Measurements from ENCODE around the gene INPP4A.
"Not testable (repeated sequence)": the region's sequence is repeated elsewhere in the genome, so short reads cannot be mapped to it uniquely, and the experiment has no call there.

GRCh38 chr2:98414246-98414645 is 30.4 kb upstream of the INPP4A start:
- TF ChIP-seq ZFP30 (CRISPR knock-in tag; IDR thresholded peaks at IDR 0.05); TSHZ2 (CRISPR knock-in tag; IDR thresholded peaks at IDR 0.05); GLIS3 (CRISPR knock-in tag; IDR thresholded peaks at IDR 0.05); ARNTL (CRISPR knock-in tag; IDR thresholded peaks at IDR 0.05; ENCODE audit: borderline replicate concordance, low read depth); PATZ1 (CRISPR knock-in tag; IDR thresholded peaks at IDR 0.05; ENCODE audit: borderline replicate concordance); ZNF8 (CRISPR knock-in tag; IDR thresholded peaks at IDR 0.05); PPARA (CRISPR knock-in tag; IDR thresholded peaks at IDR 0.05; ENCODE audit: borderline replicate concordance); SNAI2 (CRISPR knock-in tag; IDR thresholded peaks at IDR 0.05); ISL1 (CRISPR knock-in tag; IDR thresholded peaks at IDR 0.05); TOX (CRISPR knock-in tag; IDR thresholded peaks at IDR 0.05; ENCODE audit: borderline replicate concordance); ZNF70 (CRISPR knock-in tag; IDR thresholded peaks at IDR 0.05): not testable (repeated sequence)

All from SK-N-SH treated with all-trans-retinoic acid at 6 μM for 48 hours (cell line).